HUDEP-2 (cell line): Measurements from ENCODE around the gene WNT7A.

ENCODE experiments used
- DNase-seq, 76 experiments: peaks; one replicate each; lab custom pipeline; 2025; ENCODE audit not compliant: unreplicated experiment in 76 of 76; lab: John Stamatoyannopoulos, UW

Gene WNT7A

GRCh38 chr3:13798401-13798800, 81.5 kb downstream of the WNT7A start:
- no peak for DNase-seq

GRCh38 chr3:13796701-13797460, 83.0 kb downstream of the WNT7A start:
- DNase-seq: no peak

- no peak for DNase-seq
Measured at GRCh38 chr3:13795816-13796215, 84.1 kb downstream of the WNT7A start.

- no peak for DNase-seq
Measured at GRCh38 chr3:13794322-13794721, 85.5 kb downstream of the WNT7A start.

GRCh38 chr3:13793451-13793850, 86.4 kb downstream of the WNT7A start:
- DNase-seq: no peak

- DNase-seq: no peak
Measured at GRCh38 chr3:13792512-13793371, 87.1 kb downstream of the WNT7A start.

GRCh38 chr3:13792051-13792490, 87.8 kb downstream of the WNT7A start:
- DNase-seq: no peak

GRCh38 chr3:13791198-13792050, 88.4 kb downstream of the WNT7A start:
- DNase-seq: no peak

GRCh38 chr3:13790376-13791197, 89.3 kb downstream of the WNT7A start:
- no peak for DNase-seq

- no peak for DNase-seq
Measured at GRCh38 chr3:13788522-13789424, 91.1 kb downstream of the WNT7A start.

GRCh38 chr3:13787533-13788132, 92.2 kb downstream of the WNT7A start:
- no peak for DNase-seq

- no peak for DNase-seq
Measured at GRCh38 chr3:13786811-13787210, 93.1 kb downstream of the WNT7A start.

- DNase-seq: no peak
Measured at GRCh38 chr3:13785853-13786436, 93.9 kb downstream of the WNT7A start.

GRCh38 chr3:13785351-13785750, 94.5 kb downstream of the WNT7A start:
- DNase-seq: no peak

- no peak for DNase-seq
Measured at GRCh38 chr3:13783476-13783875, 96.4 kb downstream of the WNT7A start.

- DNase-seq: no peak
Measured at GRCh38 chr3:13782501-13782900, 97.4 kb downstream of the WNT7A start.

- no peak for DNase-seq
Measured at GRCh38 chr3:13781417-13781816, 98.5 kb downstream of the WNT7A start.

GRCh38 chr3:13780432-13781176, 99.3 kb downstream of the WNT7A start:
- no peak for DNase-seq
